ENCODE results near the gene ALDOA. TPM values are rescaled to one million over a fixed set of nuclear protein-coding genes. Genes with fewer than 3 reads are reported as not detected.

The ALDOA gene
- total RNA-seq, 4 donors from 2014 or later, result 427 to 1,063 (median 887) TPM

DNA sequence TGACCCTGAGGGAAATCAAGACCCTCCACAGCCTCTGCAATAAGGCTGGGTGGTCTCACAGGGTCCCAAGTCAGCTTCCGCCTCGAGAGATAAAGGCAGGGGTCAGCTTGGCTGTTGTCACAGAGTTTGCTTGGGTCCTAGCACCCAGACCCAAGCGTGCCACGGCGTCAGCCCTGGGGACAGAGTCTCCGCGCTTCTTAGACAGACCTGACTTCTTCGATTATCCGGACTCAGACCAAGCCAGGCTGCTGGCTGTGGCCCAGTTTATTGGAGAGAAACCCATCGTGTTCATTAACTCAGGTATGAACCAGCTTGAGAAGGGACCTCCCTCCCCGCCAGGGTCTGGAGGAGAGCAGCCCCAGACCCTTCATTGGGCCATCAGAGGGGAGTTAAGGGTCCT, 42.0 kb upstream of the ALDOA start:
- DNase-seq, result no peak
- no peaks in the 10 kb centered on the region for H3K9me3 ChIP-seq
- H3K36me3 ChIP-seq, result no peaks in the 10 kb centered on the region
- no peak overlapping the region for H3K27ac ChIP-seq
- no peak overlapping the region for H3K4me3 ChIP-seq
- H3K27me3 ChIP-seq, result peaks cover 0 to 4% of the 10 kb centered on the region in 2 donors
- TF ChIP-seq, protein P1, sequence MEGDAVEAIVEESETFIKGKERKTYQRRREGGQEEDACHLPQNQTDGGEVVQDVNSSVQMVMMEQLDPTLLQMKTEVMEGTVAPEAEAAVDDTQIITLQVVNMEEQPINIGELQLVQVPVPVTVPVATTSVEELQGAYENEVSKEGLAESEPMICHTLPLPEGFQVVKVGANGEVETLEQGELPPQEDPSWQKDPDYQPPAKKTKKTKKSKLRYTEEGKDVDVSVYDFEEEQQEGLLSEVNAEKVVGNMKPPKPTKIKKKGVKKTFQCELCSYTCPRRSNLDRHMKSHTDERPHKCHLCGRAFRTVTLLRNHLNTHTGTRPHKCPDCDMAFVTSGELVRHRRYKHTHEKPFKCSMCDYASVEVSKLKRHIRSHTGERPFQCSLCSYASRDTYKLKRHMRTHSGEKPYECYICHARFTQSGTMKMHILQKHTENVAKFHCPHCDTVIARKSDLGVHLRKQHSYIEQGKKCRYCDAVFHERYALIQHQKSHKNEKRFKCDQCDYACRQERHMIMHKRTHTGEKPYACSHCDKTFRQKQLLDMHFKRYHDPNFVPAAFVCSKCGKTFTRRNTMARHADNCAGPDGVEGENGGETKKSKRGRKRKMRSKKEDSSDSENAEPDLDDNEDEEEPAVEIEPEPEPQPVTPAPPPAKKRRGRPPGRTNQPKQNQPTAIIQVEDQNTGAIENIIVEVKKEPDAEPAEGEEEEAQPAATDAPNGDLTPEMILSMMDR (IDR thresholded peaks at IDR 0.05), result no peak
- no peak for TF ChIP-seq POLR2A (IDR thresholded peaks at IDR 0.05)
- H3K4me1 ChIP-seq, result peaks cover 0 to 9% (median 4%) of the 10 kb centered on the region in 4 donors

DNA sequence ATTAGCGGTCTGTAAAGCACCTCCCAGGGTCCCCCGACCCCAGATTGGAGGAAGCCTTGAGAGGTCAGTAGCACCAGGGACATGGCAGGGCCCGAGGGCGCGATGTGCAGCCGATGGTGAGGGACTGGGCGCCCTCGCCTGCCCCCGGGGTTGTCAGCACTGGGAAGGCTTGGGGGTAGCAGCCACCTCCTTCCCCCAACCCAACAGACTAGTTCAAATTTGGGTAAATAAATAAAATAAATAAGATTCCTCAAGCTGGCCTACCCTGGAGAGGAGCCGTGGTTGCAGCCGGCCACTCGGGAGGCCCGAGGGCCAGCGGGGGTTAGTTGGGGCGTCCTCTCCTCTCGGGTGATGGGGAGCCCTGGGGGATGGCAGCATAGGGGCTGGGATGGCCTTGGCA, 41.1 kb upstream of the ALDOA start:
- peaks cover 0 to 4% of the 10 kb centered on the region in 2 donors for H3K27me3 ChIP-seq
- peaks cover 0 to 9% (median 4%) of the 10 kb centered on the region in 4 donors for H3K4me1 ChIP-seq
- H3K36me3 ChIP-seq, result no peaks in the 10 kb centered on the region

DNA sequence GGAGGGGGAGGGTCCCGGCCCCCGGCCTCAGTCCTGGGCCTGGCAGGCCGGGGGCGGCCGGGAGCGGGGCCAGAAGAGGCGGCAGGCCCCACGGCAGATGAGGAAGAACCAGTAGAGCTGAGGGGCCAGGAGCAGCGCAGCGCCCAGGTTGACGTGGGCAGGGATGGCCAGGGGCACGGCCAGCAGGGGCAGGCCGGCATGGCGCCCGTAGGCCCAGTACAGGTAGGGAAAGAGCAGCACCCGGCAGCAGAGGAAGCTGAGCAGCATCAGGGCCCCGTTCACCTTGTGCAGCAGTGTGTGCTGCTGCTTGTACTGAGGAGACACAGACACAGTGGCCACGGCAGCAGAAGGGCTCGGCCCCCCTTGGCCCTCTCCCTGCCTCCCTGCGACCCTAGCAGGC, 40.4 kb upstream of the ALDOA start:
- H3K4me1 ChIP-seq, result peaks cover 0 to 9% (median 4%) of the 10 kb centered on the region in 4 donors
- H3K4me3 ChIP-seq, result no peak overlapping the region
- no peaks in the 10 kb centered on the region for H3K36me3 ChIP-seq
- H3K27me3 ChIP-seq, result peaks cover 0 to 9% of the 10 kb centered on the region in 2 donors
- no peak for TF ChIP-seq POLR2A (IDR thresholded peaks at IDR 0.05)
- TF ChIP-seq, protein P1 (IDR thresholded peaks at IDR 0.05), result no peak
- H3K27ac ChIP-seq, result no peak overlapping the region
- no peaks in the 10 kb centered on the region for H3K9me3 ChIP-seq
- DNase-seq, result no peak

More for the DNA sequence above, 41.1 kb upstream of the ALDOA start:
- TF ChIP-seq, protein P1 (IDR thresholded peaks at IDR 0.05), result no peak
- no peak for TF ChIP-seq POLR2A (IDR thresholded peaks at IDR 0.05)
- H3K9me3 ChIP-seq, result no peaks in the 10 kb centered on the region
- DNase-seq, result no peak
- H3K4me3 ChIP-seq, result no peak overlapping the region
- no peak overlapping the region for H3K27ac ChIP-seq

DNA sequence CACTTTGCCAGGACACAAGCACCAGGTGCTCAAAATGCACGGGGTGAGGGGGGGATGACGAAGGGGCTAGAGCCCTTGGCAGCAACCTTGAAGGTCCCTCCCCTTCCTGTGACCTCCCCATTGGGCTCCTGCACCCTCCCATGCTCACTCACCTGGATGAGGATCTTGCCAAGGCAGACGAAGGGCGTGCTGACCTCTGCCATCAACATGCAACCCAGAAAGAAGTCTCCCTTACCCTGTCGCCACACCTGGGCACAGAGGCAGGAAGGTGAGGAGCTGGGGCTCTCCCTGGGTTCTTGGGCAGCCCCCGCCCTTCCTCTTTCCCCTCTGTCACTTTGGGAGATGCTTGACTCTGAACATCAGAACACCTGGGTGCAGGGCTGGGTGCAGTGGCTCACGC, 40.0 kb upstream of the ALDOA start:
- no peak overlapping the region for H3K27ac ChIP-seq
- TF ChIP-seq, protein P1 (IDR thresholded peaks at IDR 0.05), result no peak
- no peak for TF ChIP-seq POLR2A (IDR thresholded peaks at IDR 0.05)
- H3K27me3 ChIP-seq, result peaks cover 0 to 13% of the 10 kb centered on the region in 2 donors
- H3K36me3 ChIP-seq, result no peaks in the 10 kb centered on the region
- H3K9me3 ChIP-seq, result no peaks in the 10 kb centered on the region
- no peak overlapping the region for H3K4me3 ChIP-seq
- peaks cover 0 to 9% (median 4%) of the 10 kb centered on the region in 4 donors for H3K4me1 ChIP-seq
- no peak for DNase-seq

DNA sequence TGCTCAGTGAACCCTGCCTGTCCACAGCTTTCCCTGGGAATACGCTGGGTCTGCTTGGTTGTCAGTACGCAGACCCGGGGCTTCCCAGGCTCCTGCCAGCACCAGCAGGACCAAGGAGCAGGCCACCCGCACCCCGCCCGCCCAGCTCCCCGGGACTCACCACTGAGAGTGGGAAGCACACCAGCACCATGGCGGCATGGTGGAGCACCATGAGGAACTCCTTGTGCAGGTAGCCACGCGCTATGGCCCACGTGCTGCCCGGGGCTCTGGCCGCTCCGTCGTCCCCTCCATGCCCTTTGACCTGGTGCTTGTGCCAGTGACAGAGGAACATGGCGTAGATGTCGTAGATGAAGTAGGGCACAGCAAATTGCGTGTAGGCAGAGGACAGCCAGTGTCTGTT, 39.1 kb upstream of the ALDOA start:
- H3K27me3 ChIP-seq, result peaks cover 0 to 20% of the 10 kb centered on the region in 2 donors
- peaks cover 0 to 9% (median 3%) of the 10 kb centered on the region in 4 donors for H3K4me1 ChIP-seq
- H3K36me3 ChIP-seq, result no peaks in the 10 kb centered on the region
- no peak overlapping the region for H3K4me3 ChIP-seq
- no peak for DNase-seq
- TF ChIP-seq POLR2A (IDR thresholded peaks at IDR 0.05), result no peak
- TF ChIP-seq, protein P1 (IDR thresholded peaks at IDR 0.05), result no peak
- no peak overlapping the region for H3K27ac ChIP-seq
- H3K9me3 ChIP-seq, result no peaks in the 10 kb centered on the region

All from Peyer's patch (tissue), 4 donors.